ENCODE results near the gene CARD9. TPM values are rescaled to one million over a fixed set of nuclear protein-coding genes. Genes with fewer than 3 reads are reported as not detected.

CARD9 gene
- total RNA-seq, 1 experiment from 2014 or later: 1.2 TPM

- no peak for DNase-seq
- BruUV-seq (replicated peaks): no TSS peak
- no peaks in the 10 kb centered on the region for H3K27me3 Mint-ChIP-seq (ENCODE audit: unreplicated experiment)
- no peak for TF ChIP-seq CTCF (IDR thresholded peaks at IDR 0.05; ENCODE audit: unreplicated experiment)
- no peaks in the 10 kb centered on the region for H3K4me1 Mint-ChIP-seq (ENCODE audit: low read depth, unreplicated experiment)
- H3K4me3 Mint-ChIP-seq (ENCODE audit: low read depth, unreplicated experiment): no peak overlapping the region
- intact Hi-C loops (cut with micrococcal nuclease; ENCODE audit: unreplicated experiment): no loop called here
- no peaks in the 10 kb centered on the region for H3K9me3 Mint-ChIP-seq (ENCODE audit: low read depth, unreplicated experiment)
- CTCF ChIA-PET: no interaction called here
- no peak overlapping the region for H3K27ac Mint-ChIP-seq (ENCODE audit: unreplicated experiment)
- H3K36me3 Mint-ChIP-seq (ENCODE audit: insufficient read depth, unreplicated experiment): no peaks in the 10 kb centered on the region
These were observed 48.1 kb downstream of the CARD9 start for GRCh38 chr9:136325358-136325757.

GRCh38 chr9:136324501-136325300 lies 48.8 kb downstream of the CARD9 start:
- no peaks in the 10 kb centered on the region for H3K27me3 Mint-ChIP-seq (ENCODE audit: unreplicated experiment)
- CTCF ChIA-PET: no interaction called here
- no peak overlapping the region for H3K27ac Mint-ChIP-seq (ENCODE audit: unreplicated experiment)
- no peaks in the 10 kb centered on the region for H3K4me1 Mint-ChIP-seq (ENCODE audit: low read depth, unreplicated experiment)
- peak; percentile 21 for DNase-seq
- no peaks in the 10 kb centered on the region for H3K36me3 Mint-ChIP-seq (ENCODE audit: insufficient read depth, unreplicated experiment)
- TF ChIP-seq CTCF (IDR thresholded peaks at IDR 0.05; ENCODE audit: unreplicated experiment): no peak
- H3K9me3 Mint-ChIP-seq (ENCODE audit: low read depth, unreplicated experiment): no peaks in the 10 kb centered on the region
- H3K4me3 Mint-ChIP-seq (ENCODE audit: low read depth, unreplicated experiment): no peak overlapping the region
- intact Hi-C loops (cut with micrococcal nuclease; ENCODE audit: unreplicated experiment): no loop called here
- no TSS peak for BruUV-seq (replicated peaks)

GRCh38 chr9:136323371-136323789 lies 50.1 kb downstream of the CARD9 start:
- no peak for DNase-seq
- H3K9me3 Mint-ChIP-seq (ENCODE audit: low read depth, unreplicated experiment): no peaks in the 10 kb centered on the region
- TF ChIP-seq CTCF (IDR thresholded peaks at IDR 0.05; ENCODE audit: unreplicated experiment): no peak
- H3K27ac Mint-ChIP-seq (ENCODE audit: unreplicated experiment): no peak overlapping the region
- CTCF ChIA-PET: no interaction called here
- no peaks in the 10 kb centered on the region for H3K36me3 Mint-ChIP-seq (ENCODE audit: insufficient read depth, unreplicated experiment)
- H3K4me1 Mint-ChIP-seq (ENCODE audit: low read depth, unreplicated experiment): no peaks in the 10 kb centered on the region
- no peak overlapping the region for H3K4me3 Mint-ChIP-seq (ENCODE audit: low read depth, unreplicated experiment)
- intact Hi-C loops (cut with micrococcal nuclease; ENCODE audit: unreplicated experiment): no loop called here
- H3K27me3 Mint-ChIP-seq (ENCODE audit: unreplicated experiment): no peaks in the 10 kb centered on the region
- no TSS peak for BruUV-seq (replicated peaks)

- DNase-seq: no peak
- Mint-ChIP-seq H3K27me3 (ENCODE audit: unreplicated experiment) (no peaks in the 10 kb centered on the region), H3K27ac (ENCODE audit: unreplicated experiment) (no peak overlapping the region), H3K4me3 (ENCODE audit: low read depth, unreplicated experiment) (no peak overlapping the region), H3K9me3 (ENCODE audit: low read depth, unreplicated experiment) (no peaks in the 10 kb centered on the region), H3K36me3 (ENCODE audit: insufficient read depth, unreplicated experiment) (no peaks in the 10 kb centered on the region), H3K4me1 (ENCODE audit: low read depth, unreplicated experiment) (no peaks in the 10 kb centered on the region)
- no TSS peak for BruUV-seq (replicated peaks)
- intact Hi-C loops (cut with micrococcal nuclease; ENCODE audit: unreplicated experiment): no loop called here
- CTCF ChIA-PET: no interaction called here
- TF ChIP-seq CTCF (IDR thresholded peaks at IDR 0.05; ENCODE audit: unreplicated experiment): no peak
These were observed 50.6 kb downstream of the CARD9 start for GRCh38 chr9:136322756-136323330.
